ENCODE data around the gene MED15. TPM values are rescaled to one million over a fixed set of nuclear protein-coding genes. Genes with fewer than 3 reads are reported as not detected.
A peak's percentile ranks its signal among the peaks of the same experiment; 100 is the strongest.

MED15 gene
- total and polyA plus RNA-seq, 2 experiments from 2014 or later: 29.2 to 43.5 TPM

- Mint-ChIP-seq H3K4me3 (no peak overlapping the region), H3K27me3 (ENCODE audit: insufficient read depth, low read depth, poor library complexity) (peaks cover 2% of the 10 kb centered on the region), H3K4me1 (no peaks in the 10 kb centered on the region), H3K9me3 (no peaks in the 10 kb centered on the region), H3K27ac (no peak overlapping the region), H3K36me3 (ENCODE audit: low read depth) (peaks cover 64% of the 10 kb centered on the region)
- Histone ChIP-seq H3K36me3 (ENCODE audit: insufficient read depth) (peaks cover 18% of the 10 kb centered on the region), H3K79me2 (replicated peaks; ENCODE audit: insufficient read depth) (no peaks in the 10 kb centered on the region), H3F3A (replicated peaks; ENCODE audit: low read depth) (no peaks in the 10 kb centered on the region), H3K4me3 (no peak overlapping the region), H3K4me1 (ENCODE audit: insufficient read depth) (no peaks in the 10 kb centered on the region), H3K4me2 (no peak overlapping the region), H3K27me3 (ENCODE audit: insufficient read depth) (no peaks in the 10 kb centered on the region), H3K27ac (ENCODE audit: low read depth) (no peak overlapping the region), H4K20me1 (replicated peaks; ENCODE audit: insufficient read depth) (peaks cover 13% of the 10 kb centered on the region), H2AFZ (no peak overlapping the region), H3K9me2 (ENCODE audit: insufficient read depth) (no peaks in the 10 kb centered on the region)
- DNase-seq (ENCODE audit: low spot score) (no peak), ATAC-seq (no peak)
- TF ChIP-seq ZNF331 (CRISPR knock-in tag; IDR thresholded peaks at IDR 0.05; ENCODE audit: low read depth): no peak
Observed at GRCh38 chr22:20571078-20571503, 63.7 kb downstream of the MED15 start.

- TF ChIP-seq STAT1 (IDR thresholded peaks at IDR 0.05; ENCODE audit: unreplicated experiment) (no peak), ZNF114 (CRISPR knock-in tag; IDR thresholded peaks at IDR 0.05) (no peak), ETS1 (IDR thresholded peaks at IDR 0.05) (no peak), NANOG (IDR thresholded peaks at IDR 0.05; ENCODE audit: borderline replicate concordance) (no peak), ZNF462 (CRISPR knock-in tag; IDR thresholded peaks at IDR 0.05) (no peak), EZH2 (IDR thresholded peaks at IDR 0.05; ENCODE audit: low read depth, unreplicated experiment) (no peak), REST (IDR thresholded peaks at IDR 0.05; ENCODE audit: unreplicated experiment) (no peak), CTCF (conservative IDR thresholded peaks at IDR 0.05; ENCODE audit: low read depth in 2 of 2) (peak; percentile 74 to 87)
- no peaks in the 10 kb centered on the region for H3K4me1 ChIP-seq (ENCODE audit: insufficient read depth)
- no peaks in the 10 kb centered on the region for H3K27me3 ChIP-seq (ENCODE audit: insufficient read depth)
- no peak overlapping the region for H3K4me3 ChIP-seq
- H3K79me2 ChIP-seq (replicated peaks; ENCODE audit: insufficient read depth): no peaks in the 10 kb centered on the region
- Mint-ChIP-seq H3K4me1 (no peaks in the 10 kb centered on the region), H3K36me3 (ENCODE audit: low read depth) (peaks cover 60% of the 10 kb centered on the region), H3K27me3 (ENCODE audit: insufficient read depth, low read depth, poor library complexity) (peaks cover 1% of the 10 kb centered on the region), H3K27ac (no peak overlapping the region), H3K9me3 (no peaks in the 10 kb centered on the region), H3K4me3 (no peak overlapping the region)
- H3K9me2 ChIP-seq (ENCODE audit: insufficient read depth): no peaks in the 10 kb centered on the region
- no peaks in the 10 kb centered on the region for H3F3A ChIP-seq (replicated peaks; ENCODE audit: low read depth)
- no peak overlapping the region for H3K27ac ChIP-seq (ENCODE audit: low read depth)
- H3K4me2 ChIP-seq: no peak overlapping the region
- no peak overlapping the region for H2AFZ ChIP-seq
- DNase-seq (ENCODE audit: low spot score): peak; percentile 72
- H3K36me3 ChIP-seq (ENCODE audit: insufficient read depth): peaks cover 18% of the 10 kb centered on the region
- peak; percentile 83 for ATAC-seq
- peaks cover 15% of the 10 kb centered on the region for H4K20me1 ChIP-seq (replicated peaks; ENCODE audit: insufficient read depth)
Observed at GRCh38 chr22:20571531-20572007, 64.2 kb downstream of the MED15 start.
